HEK293 (cell line): ENCODE data around the gene SLC6A6.

Experiments
- CTCF ChIA-PET: fragments of 350-600 bp; formaldehyde crosslinking; extraction: SDS; loops from one replicate; lab custom pipeline; 2021; ENCODE audit warnings: antibody characterized with exemption; lab: Yijun Ruan, JAX
- POLR2A ChIA-PET: fragments of 300-600 bp; formaldehyde crosslinking; extraction: SDS; loops from one replicate; lab custom pipeline; 2020; ENCODE audit warnings: antibody characterized with exemption, inconsistent platforms; lab: Yijun Ruan, JAX
- H3K27ac ChIP-seq: fragments of 200-500 bp; sonication (Bioruptor generic); 2 replicates; pipeline ENCODE4 v1.5.1; 2014; ENCODE audit warnings: low read depth, low read length, control low read depth, inconsistent platforms; ENCODE audit errors: extremely low read depth
- H3K36me3 ChIP-seq, 2 experiments: fragments of 200-500 bp in 1 of 2; sonication (Bioruptor generic) in 1 of 2; 1 replicate in 1 of 2; 2 replicates in 1 of 2; pipeline ENCODE4 v1.5.1; 2014 to 2017; ENCODE audit warnings: inconsistent platforms in 2 of 2, low read length in 2 of 2; ENCODE audit not compliant: control insufficient read depth in 2 of 2, insufficient read depth in 1 of 2
- H3K4me1 ChIP-seq: fragments of 200-500 bp; sonication (Bioruptor generic); 2 replicates; pipeline ENCODE4 v1.5.1; 2014; ENCODE audit warnings: mild to moderate bottlenecking, low read length, inconsistent platforms; ENCODE audit not compliant: control insufficient read depth, insufficient read depth
- H3K4me3 ChIP-seq: 2 replicates; pipeline ENCODE4 v1.5.1; 2011; ENCODE audit warnings: low read depth, mild to moderate bottlenecking, control low read depth, low read length, moderate library complexity
- H3K9me3 ChIP-seq: fragments of 200-500 bp; sonication (Bioruptor generic); 2 replicates; pipeline ENCODE4 v1.5.1; 2014; ENCODE audit warnings: low read depth, low read length, inconsistent platforms; ENCODE audit not compliant: control insufficient read depth, insufficient read depth
- BCL11B ChIP-seq: fragments of 450-650 bp; formaldehyde crosslinking; IDR thresholded peaks from 2 replicates; pipeline ENCODE4 v1.5.1; 2016; ENCODE audit warnings: low read depth, missing biosample characterization, missing genetic modification characterization
- HOXC10 ChIP-seq: sonication (generic); formaldehyde crosslinking; IDR thresholded peaks from 2 replicates; pipeline ENCODE4 v1.8.1; 2023; ENCODE audit warnings: mild to moderate bottlenecking, missing genetic modification reagents
- IKZF3 ChIP-seq: fragments of 450-650 bp; IDR thresholded peaks from 2 replicates; pipeline ENCODE4 v1.5.0; 2018; ENCODE audit warnings: missing biosample characterization, mild to moderate bottlenecking, missing genetic modification characterization, moderate library complexity
- KLF16 ChIP-seq: fragments of 450-650 bp; formaldehyde crosslinking; IDR thresholded peaks from 2 replicates; pipeline ENCODE4 v1.5.1; 2017; ENCODE audit warnings: missing biosample characterization, missing genetic modification characterization
- PRDM1 ChIP-seq: fragments of 450-650 bp; formaldehyde crosslinking; IDR thresholded peaks from 2 replicates; pipeline ENCODE4; 2016; ENCODE audit warnings: missing biosample characterization, missing genetic modification characterization
- REPIN1 ChIP-seq: fragments of 450-650 bp; formaldehyde crosslinking; IDR thresholded peaks from 2 replicates; pipeline ENCODE4 v1.5.1; 2017; ENCODE audit warnings: missing biosample characterization, missing genetic modification characterization, low read depth
- SP7 ChIP-seq: fragments of 450-650 bp; formaldehyde crosslinking; IDR thresholded peaks from 2 replicates; pipeline ENCODE4 v1.5.1; 2016; ENCODE audit warnings: missing biosample characterization, missing genetic modification characterization
- YY1 ChIP-seq: fragments of 450-650 bp; formaldehyde crosslinking; IDR thresholded peaks from 2 replicates; pipeline ENCODE4 v1.5.1; 2018; ENCODE audit warnings: missing biosample characterization, missing genetic modification characterization
- ZBTB20 ChIP-seq: fragments of 450-650 bp; formaldehyde crosslinking; IDR thresholded peaks from 2 replicates; pipeline ENCODE4 v1.5.1; 2016; ENCODE audit warnings: missing biosample characterization, missing genetic modification characterization
- ZBTB21 ChIP-seq: fragments of 450-650 bp; formaldehyde crosslinking; IDR thresholded peaks from 2 replicates; pipeline ENCODE4 v1.5.1; 2017; ENCODE audit warnings: missing biosample characterization, missing genetic modification characterization
- ZEB2 ChIP-seq: fragments of 450-650 bp; formaldehyde crosslinking; IDR thresholded peaks from 2 replicates; pipeline ENCODE4 v1.5.1; 2016; ENCODE audit warnings: missing biosample characterization, missing genetic modification characterization
- ZNF140 ChIP-seq: fragments of 450-650 bp; formaldehyde crosslinking; IDR thresholded peaks from 2 replicates; pipeline ENCODE4 v1.5.1; 2016; ENCODE audit warnings: missing biosample characterization, missing genetic modification characterization
- ZNF202 ChIP-seq: fragments of 450-650 bp; formaldehyde crosslinking; IDR thresholded peaks from 2 replicates; pipeline ENCODE4 v1.5.1; 2016; ENCODE audit warnings: missing biosample characterization, missing genetic modification characterization, borderline replicate concordance
- ZNF354C ChIP-seq: fragments of 450-650 bp; formaldehyde crosslinking; IDR thresholded peaks from 2 replicates; pipeline ENCODE4 v1.5.1; 2016; ENCODE audit warnings: missing biosample characterization, missing genetic modification characterization, low read depth, borderline replicate concordance
- ZNF558 ChIP-seq: fragments of 450-650 bp; formaldehyde crosslinking; IDR thresholded peaks from 2 replicates; pipeline ENCODE4 v1.5.1; 2016; ENCODE audit warnings: missing biosample characterization, missing genetic modification characterization
- ZNF561 ChIP-seq: fragments of 450-650 bp; IDR thresholded peaks from 2 replicates; pipeline ENCODE4 v1.5.1; 2018; ENCODE audit warnings: missing biosample characterization, missing genetic modification characterization, borderline replicate concordance
- ZNF626 ChIP-seq: fragments of 450-650 bp; sonication (Bioruptor Pico); formaldehyde crosslinking; IDR thresholded peaks from 2 replicates; pipeline ENCODE4 v1.5.1; 2018; ENCODE audit warnings: missing biosample characterization, missing genetic modification characterization, inconsistent platforms
- ZNF677 ChIP-seq: fragments of 450-650 bp; IDR thresholded peaks from 2 replicates; pipeline ENCODE4 v1.5.0; 2018; ENCODE audit warnings: missing biosample characterization, mild to moderate bottlenecking, missing genetic modification characterization, moderate library complexity
- ZNF701 ChIP-seq: fragments of 450-650 bp; formaldehyde crosslinking; IDR thresholded peaks from 2 replicates; pipeline ENCODE4 v1.5.1; 2016; ENCODE audit warnings: missing biosample characterization, missing genetic modification characterization
- ZSCAN16 ChIP-seq: fragments of 450-650 bp; formaldehyde crosslinking; IDR thresholded peaks from 2 replicates; pipeline ENCODE4 v1.5.1; 2016; ENCODE audit warnings: missing biosample characterization, missing genetic modification characterization
- ZXDB ChIP-seq: fragments of 450-650 bp; formaldehyde crosslinking; IDR thresholded peaks from 2 replicates; pipeline ENCODE4 v1.5.1; 2016; ENCODE audit warnings: missing biosample characterization, missing genetic modification characterization
- TF ChIP-seq, protein P1 (sequence below): fragments of 450-650 bp; formaldehyde crosslinking; IDR thresholded peaks from 2 replicates; pipeline ENCODE4 v1.5.1; 2016; ENCODE audit warnings: missing biosample characterization, missing genetic modification characterization
- TF ChIP-seq, protein P2 (sequence below): fragments of 450-650 bp; formaldehyde crosslinking; conservative IDR thresholded peaks from 2 replicates; pipeline ENCODE4 v1.5.1; 2016; ENCODE audit warnings: low read depth, missing biosample characterization, missing genetic modification characterization
- TF ChIP-seq, protein P3 (sequence below): fragments of 450-650 bp; formaldehyde crosslinking; optimal IDR thresholded peaks from 2 replicates; pipeline ENCODE3; 2016; ENCODE audit warnings: missing biosample characterization, mild to moderate bottlenecking, missing genetic modification characterization
- TF ChIP-seq, protein P4 (sequence below): fragments of 450-650 bp; formaldehyde crosslinking; IDR thresholded peaks from 2 replicates; pipeline ENCODE4 v1.5.1; 2016; ENCODE audit warnings: missing biosample characterization, missing genetic modification characterization
- TF ChIP-seq, protein P5 (sequence below): fragments of 450-650 bp; formaldehyde crosslinking; IDR thresholded peaks from 2 replicates; pipeline ENCODE4 v1.5.1; 2016; ENCODE audit warnings: missing biosample characterization, missing genetic modification characterization

The SLC6A6 gene

DNA sequence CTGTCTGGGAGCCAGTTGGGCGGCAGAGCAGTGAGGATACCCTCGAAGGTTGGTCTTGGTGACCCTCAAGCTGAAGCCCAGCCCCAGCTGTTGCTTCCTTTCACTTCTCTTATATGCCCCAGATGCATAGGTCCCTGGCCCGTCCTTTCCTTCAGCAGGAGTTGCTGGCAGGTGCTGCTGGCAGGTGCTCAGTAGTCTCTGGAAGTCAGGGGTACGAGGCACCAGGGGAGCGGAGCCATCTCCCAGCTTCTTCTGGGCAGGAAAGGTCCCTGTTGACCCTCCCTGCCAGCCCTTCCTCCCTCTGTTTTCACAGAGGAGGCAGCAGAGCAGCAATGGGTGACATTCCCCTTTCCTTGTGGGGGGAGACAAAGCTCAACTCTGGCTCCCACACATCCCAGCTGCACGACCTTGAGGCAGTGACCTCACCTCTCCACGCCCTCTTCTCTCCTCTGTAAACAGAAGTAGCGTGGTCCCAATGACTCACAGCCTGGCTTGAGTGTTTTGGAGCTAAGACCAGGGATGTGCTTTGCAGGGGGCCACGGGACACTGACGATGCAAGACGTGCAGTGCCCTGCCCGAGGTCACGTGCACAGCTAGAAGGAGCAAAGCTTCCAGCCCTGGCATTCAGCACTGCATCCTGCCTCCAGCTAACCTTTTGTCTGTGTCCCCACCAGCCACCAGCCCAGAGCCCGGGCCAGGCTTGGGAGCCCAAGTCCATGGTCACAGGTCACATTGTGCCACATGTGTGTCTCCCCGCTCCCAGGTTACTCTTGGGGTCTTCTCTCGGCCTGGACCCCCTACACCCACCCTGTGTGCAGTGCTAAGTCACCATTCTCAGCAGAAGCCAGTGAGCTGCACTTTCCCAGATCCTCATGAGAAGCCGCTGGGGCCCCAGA is 49.7 kb downstream of the SLC6A6 start:
- POLR2A ChIA-PET: interaction anchor here (0.7 to 2.0 kb wide), 8 partner anchors 10 to 54 kb away, joined by 3 to 11 read pairs (median 4); partner anchors contain the start of gene SLC6A6
- CTCF ChIA-PET: interaction anchor here (0.8 to 2.0 kb wide), 4 partner anchors 10 to 248 kb away, joined by 3 to 16 read pairs (median 6); no protein-coding TSS in a partner anchor
- Histone ChIP-seq H3K36me3 (peaks cover 0 to 31% of the 10 kb centered on the region in 2 experiments; a peak in 2 of 3 replicates), H3K4me1 (peaks cover 13% of the 10 kb centered on the region), H3K27ac (peak overlapping the region; percentile 88), H3K4me3 (no peak overlapping the region), H3K9me3 (no peaks in the 10 kb centered on the region)
- TF ChIP-seq ZNF354C: no peak
- 0 out of 2 replicates have a peak, but pooled peaks have one; percentile 42 for TF ChIP-seq KLF16 (tag by site-specific recombination)
- no peak for TF ChIP-seq ZNF677 (tag by site-specific recombination)
- TF ChIP-seq ZEB2: peak; percentile 93
- TF ChIP-seq YY1 (tag by site-specific recombination): no peak
- no peak for TF ChIP-seq ZSCAN16
- TF ChIP-seq ZNF701: no peak
- peak; percentile 97 for TF ChIP-seq SP7 (tag by site-specific recombination)
- TF ChIP-seq, protein P1, sequence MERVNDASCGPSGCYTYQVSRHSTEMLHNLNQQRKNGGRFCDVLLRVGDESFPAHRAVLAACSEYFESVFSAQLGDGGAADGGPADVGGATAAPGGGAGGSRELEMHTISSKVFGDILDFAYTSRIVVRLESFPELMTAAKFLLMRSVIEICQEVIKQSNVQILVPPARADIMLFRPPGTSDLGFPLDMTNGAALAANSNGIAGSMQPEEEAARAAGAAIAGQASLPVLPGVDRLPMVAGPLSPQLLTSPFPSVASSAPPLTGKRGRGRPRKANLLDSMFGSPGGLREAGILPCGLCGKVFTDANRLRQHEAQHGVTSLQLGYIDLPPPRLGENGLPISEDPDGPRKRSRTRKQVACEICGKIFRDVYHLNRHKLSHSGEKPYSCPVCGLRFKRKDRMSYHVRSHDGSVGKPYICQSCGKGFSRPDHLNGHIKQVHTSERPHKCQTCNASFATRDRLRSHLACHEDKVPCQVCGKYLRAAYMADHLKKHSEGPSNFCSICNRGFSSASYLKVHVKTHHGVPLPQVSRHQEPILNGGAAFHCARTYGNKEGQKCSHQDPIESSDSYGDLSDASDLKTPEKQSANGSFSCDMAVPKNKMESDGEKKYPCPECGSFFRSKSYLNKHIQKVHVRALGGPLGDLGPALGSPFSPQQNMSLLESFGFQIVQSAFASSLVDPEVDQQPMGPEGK (tag by site-specific recombination): peak; percentile 93
- TF ChIP-seq ZBTB20 (tag by site-specific recombination): no peak; the same call in 1 of the 2 replicates
- TF ChIP-seq ZNF140 (tag by site-specific recombination): no peak
- TF ChIP-seq, protein P2, sequence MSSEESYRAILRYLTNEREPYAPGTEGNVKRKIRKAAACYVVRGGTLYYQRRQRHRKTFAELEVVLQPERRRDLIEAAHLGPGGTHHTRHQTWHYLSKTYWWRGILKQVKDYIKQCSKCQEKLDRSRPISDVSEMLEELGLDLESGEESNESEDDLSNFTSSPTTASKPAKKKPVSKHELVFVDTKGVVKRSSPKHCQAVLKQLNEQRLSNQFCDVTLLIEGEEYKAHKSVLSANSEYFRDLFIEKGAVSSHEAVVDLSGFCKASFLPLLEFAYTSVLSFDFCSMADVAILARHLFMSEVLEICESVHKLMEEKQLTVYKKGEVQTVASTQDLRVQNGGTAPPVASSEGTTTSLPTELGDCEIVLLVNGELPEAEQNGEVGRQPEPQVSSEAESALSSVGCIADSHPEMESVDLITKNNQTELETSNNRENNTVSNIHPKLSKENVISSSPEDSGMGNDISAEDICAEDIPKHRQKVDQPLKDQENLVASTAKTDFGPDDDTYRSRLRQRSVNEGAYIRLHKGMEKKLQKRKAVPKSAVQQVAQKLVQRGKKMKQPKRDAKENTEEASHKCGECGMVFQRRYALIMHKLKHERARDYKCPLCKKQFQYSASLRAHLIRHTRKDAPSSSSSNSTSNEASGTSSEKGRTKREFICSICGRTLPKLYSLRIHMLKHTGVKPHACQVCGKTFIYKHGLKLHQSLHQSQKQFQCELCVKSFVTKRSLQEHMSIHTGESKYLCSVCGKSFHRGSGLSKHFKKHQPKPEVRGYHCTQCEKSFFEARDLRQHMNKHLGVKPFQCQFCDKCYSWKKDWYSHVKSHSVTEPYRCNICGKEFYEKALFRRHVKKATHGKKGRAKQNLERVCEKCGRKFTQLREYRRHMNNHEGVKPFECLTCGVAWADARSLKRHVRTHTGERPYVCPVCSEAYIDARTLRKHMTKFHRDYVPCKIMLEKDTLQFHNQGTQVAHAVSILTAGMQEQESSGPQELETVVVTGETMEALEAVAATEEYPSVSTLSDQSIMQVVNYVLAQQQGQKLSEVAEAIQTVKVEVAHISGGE (tag by site-specific recombination): no peak
- TF ChIP-seq, protein P3, sequence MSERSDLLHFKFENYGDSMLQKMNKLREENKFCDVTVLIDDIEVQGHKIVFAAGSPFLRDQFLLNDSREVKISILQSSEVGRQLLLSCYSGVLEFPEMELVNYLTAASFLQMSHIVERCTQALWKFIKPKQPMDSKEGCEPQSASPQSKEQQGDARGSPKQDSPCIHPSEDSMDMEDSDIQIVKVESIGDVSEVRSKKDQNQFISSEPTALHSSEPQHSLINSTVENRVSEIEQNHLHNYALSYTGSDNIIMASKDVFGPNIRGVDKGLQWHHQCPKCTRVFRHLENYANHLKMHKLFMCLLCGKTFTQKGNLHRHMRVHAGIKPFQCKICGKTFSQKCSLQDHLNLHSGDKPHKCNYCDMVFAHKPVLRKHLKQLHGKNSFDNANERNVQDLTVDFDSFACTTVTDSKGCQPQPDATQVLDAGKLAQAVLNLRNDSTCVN: peak; percentile 49
- peak; percentile 17; the same call in 1 of the 2 replicates for TF ChIP-seq ZXDB (tag by site-specific recombination)
- TF ChIP-seq PRDM1 (tag by site-specific recombination): no peak
- TF ChIP-seq ZNF558 (tag by site-specific recombination): peak; percentile 45; the same call in 1 of the 2 replicates
- TF ChIP-seq ZBTB21: peak; percentile 87
- no peak for TF ChIP-seq BCL11B
- peak; percentile 75 for TF ChIP-seq IKZF3 (tag by site-specific recombination)
- TF ChIP-seq ZNF626 (tag by site-specific recombination): no peak
- TF ChIP-seq, protein P4, sequence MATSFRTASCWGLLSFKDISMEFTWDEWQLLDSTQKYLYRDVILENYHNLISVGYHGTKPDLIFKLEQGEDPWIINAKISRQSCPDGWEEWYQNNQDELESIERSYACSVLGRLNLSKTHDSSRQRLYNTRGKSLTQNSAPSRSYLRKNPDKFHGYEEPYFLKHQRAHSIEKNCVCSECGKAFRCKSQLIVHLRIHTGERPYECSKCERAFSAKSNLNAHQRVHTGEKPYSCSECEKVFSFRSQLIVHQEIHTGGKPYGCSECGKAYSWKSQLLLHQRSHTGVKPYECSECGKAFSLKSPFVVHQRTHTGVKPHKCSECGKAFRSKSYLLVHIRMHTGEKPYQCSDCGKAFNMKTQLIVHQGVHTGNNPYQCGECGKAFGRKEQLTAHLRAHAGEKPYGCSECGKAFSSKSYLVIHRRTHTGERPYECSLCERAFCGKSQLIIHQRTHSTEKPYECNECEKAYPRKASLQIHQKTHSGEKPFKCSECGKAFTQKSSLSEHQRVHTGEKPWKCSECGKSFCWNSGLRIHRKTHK (tag by site-specific recombination): no peak
- no peak for TF ChIP-seq ZNF561
- no peak for TF ChIP-seq HOXC10 (CRISPR knock-in tag)
- no peak for TF ChIP-seq ZNF202 (tag by site-specific recombination)
- TF ChIP-seq REPIN1 (tag by site-specific recombination): no peak
- TF ChIP-seq, protein P5, sequence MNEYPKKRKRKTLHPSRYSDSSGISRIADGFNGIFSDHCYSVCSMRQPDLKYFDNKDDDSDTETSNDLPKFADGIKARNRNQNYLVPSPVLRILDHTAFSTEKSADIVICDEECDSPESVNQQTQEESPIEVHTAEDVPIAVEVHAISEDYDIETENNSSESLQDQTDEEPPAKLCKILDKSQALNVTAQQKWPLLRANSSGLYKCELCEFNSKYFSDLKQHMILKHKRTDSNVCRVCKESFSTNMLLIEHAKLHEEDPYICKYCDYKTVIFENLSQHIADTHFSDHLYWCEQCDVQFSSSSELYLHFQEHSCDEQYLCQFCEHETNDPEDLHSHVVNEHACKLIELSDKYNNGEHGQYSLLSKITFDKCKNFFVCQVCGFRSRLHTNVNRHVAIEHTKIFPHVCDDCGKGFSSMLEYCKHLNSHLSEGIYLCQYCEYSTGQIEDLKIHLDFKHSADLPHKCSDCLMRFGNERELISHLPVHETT (tag by site-specific recombination): peak; percentile 91
